ENCODE data around the gene MMD.
"Not testable (repeated sequence)": the region's sequence is repeated elsewhere in the genome, so short reads cannot be mapped to it uniquely, and the experiment has no call there.

MMD gene

DNA sequence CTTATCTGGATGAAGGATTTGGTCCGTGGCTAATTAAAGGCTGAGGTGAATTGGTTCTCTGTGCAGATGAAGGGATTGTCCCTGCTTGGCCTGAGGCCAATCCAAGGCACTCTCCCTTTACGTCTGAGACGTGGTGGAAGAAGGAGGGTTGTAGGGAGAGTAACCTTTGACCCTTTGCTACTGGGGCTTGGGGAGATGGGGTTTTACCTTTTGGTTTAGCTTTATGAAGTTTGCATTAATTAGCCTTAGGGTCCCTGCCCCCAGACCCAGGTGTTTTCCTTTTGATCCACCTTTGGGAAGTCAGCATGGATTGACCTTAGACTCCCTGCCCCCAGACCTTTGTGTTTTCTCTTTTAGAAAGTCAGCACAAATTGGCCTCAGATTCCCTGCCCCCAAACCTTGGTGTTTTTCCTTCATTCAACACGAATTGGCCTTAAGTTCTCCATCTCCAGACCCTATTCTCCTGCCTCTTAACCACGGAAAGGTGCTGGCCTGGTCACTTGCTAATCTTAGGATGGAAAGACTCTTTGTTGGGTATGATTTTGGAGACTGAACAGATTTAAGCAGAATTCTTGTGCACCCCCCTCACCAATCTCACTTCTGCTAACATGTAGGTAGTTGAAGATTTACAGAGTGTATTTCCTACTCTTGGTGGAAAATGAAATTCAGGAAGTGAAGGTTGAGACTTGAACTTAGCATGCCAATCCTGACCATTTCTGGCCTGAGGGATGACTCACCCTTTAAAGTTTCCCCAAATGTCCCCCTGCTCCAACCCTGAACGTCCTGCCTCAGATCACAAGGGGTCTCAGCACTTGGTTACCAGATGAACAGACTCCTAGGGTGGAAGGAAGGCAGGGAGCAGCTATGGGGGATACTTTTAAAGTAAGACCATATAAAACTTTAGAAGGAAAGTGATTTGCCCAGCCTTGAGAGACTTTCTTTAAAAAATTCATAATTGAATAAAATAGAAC lies 23.1 kb upstream of the MMD start:
- no peak for DNase-seq (ENCODE audit: low read depth in 3 of 3)

DNA sequence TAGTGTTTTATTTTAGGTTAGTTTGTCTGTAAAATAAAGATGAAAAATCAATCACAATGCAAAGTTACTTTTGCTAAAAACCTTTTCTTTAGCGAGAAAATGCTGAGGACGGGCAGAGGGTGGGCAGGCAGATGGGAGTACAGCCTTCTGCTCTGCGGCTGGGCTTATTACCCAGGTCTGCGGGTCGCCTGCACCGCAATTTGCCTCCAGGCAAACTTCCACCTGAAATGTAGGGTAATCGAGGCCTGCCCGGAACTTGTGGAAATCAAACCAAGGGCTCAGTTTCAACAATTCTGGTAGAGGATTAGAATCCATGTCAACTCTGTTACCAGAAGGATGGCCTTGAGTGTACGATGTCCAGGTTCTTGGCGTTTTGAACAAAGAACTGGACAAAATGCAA lies 22.3 kb upstream of the MMD start:
- DNase-seq (ENCODE audit: low read depth in 3 of 3) = no peak

DNA sequence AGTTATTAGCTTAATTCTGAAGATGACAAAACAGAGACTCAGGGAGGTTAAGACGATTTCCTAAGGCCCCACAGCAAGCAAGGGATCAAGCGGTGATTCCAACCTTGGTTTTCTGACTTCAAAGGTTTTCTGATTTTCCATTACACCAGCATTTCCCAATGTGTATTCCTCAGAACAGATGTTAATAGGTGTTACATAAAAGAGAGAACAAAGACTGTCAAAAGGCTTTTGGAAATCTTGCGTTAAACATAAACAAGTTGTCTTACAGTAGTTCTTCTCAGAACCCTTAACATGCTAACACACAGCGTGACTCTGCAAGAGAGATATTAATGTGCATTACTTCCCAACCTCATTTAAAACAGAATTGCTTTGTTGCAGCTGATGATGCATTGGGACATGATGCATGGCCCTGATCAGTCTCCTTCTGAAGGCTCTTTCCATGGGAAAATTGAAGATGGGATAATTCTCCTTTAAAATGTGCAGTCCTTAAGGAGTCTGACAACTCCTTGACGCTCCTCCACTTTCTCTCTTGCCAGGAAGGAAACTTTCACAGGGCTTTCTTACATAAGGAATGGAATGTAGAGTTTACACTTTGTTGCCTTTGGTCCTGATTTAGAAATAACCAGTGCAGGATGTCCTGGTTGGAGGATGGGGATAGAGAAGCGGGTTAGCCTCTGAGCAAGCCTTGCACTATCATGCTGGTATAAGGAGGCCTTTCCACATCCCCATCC lies 21.5 kb upstream of the MMD start:
- no peak for DNase-seq (ENCODE audit: low read depth in 3 of 3)

DNA sequence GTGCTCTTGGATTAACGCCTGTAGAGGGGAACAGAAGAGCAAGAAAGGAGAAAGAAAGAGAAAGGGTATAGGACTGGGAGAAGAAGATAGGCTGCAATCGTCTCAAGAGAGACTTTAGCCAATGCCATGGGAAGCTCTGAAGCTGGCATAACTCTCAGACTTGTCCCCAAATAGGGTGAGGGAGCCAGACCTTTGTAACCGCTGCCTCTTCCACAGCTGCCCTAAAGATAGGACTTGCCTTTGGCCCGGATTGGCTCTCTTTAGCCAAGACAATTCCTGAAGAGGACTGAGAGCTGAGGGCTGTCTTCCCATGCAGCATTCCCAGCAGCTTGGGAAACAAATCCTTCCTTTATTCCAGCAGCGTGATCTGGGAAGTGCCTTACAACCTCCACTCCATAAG lies 20.8 kb upstream of the MMD start:
- no peak for DNase-seq (ENCODE audit: low read depth in 3 of 3)

DNA sequence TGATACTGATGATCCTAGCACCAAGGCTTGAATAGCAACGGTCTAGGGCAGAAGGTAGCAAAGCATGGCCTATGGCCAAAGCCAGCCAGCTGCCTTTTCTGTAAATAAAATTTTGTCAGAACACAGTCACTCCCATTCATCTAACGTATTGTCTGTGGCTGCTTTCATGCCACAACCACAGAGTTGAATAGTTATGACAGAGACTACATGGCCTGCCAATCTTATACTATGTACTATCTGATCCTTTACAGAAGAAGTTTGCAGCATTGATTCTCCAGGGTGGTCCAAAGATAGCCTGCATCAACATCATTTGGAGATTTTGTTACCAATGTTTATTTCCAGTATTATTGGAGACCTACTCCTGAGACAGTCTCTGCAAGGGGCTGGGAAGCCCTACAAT lies 19.9 kb upstream of the MMD start:
- DNase-seq (ENCODE audit: low read depth in 3 of 3) = no peak

DNA sequence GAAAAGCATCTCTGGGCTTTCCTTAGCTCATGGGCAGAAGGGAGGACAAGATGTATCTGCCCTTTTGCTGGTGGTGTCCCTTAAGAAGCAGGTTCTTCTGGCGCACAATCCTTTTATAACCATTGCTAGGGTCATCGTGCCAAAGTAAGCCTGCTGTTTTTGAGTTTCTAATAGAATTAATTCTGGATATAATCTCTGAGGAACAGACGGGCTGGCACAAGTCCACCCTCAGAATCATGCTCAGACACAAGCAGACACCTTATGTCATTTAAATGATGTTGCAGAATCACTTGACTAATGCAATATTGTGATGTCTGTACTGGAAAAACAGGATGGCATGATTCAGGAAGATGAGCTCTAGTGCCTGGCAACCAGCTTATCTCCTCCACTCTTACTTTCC lies 18.8 kb upstream of the MMD start:
- no peak for DNase-seq (ENCODE audit: low read depth in 3 of 3)

DNA sequence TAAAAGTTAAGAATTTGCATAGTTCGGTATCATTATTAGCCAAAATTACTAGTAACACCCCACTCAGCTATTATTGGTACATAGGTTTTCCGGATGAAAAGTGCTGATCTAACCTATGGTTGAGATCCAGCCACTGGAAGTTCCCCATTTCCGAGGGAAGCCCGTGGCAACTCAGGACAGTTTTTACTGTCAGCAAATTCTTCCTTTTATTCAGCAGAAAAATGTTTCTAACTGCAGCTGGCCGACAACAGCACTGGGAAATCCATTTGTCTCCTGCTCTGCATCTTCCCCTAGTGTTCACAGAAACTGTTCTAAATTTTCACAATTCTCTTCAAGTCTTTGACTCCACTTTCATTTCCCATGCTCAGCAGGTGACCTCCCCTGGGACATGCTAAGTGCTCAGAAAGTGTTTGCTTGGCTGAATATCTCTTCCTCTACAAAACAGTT lies 15.5 kb upstream of the MMD start:
- no peak for DNase-seq (ENCODE audit: low read depth in 3 of 3)

DNA sequence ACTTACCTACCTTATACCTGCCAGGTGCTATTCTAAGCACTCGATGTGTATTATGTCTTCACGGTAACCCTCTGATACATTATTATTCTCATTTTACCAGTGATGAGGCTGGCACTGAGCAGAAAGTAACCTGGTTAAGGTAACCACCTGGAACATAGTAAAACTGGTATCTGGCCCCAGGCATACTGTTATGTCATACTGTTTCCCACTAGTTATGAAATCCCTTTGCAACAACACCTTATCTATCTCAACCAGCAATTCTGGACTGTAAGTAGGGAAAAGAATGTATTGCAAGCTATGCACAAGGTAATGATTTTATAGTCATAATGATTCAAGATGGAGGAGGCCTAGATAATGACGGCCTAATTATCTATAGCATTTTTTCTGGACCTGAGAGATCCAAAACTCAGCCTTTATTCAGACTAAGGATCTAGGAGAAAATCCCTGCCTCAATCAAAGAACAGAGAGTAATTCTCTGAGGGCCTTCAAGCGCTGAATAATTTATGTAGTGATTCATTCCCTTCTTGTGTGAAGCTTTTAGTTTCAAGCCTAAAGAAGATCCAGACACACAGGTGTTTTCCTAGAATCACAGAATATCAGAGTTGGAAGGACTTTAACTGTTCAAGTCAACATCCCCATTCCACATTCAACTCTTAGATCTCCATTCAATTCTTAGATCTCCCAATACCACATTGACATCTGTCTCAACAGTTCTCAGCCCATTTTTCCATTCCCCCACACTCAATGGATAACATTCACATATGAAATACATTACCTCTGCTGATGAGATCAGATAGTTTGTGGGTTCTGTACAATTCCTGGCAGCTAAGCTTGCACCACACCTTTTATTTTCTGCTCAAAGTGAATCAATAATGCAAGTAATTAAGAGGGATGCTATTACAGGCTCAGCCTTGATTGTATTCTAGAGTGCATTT lies 14.9 kb upstream of the MMD start:
- DNase-seq (ENCODE audit: low read depth in 3 of 3) = no peak

DNA sequence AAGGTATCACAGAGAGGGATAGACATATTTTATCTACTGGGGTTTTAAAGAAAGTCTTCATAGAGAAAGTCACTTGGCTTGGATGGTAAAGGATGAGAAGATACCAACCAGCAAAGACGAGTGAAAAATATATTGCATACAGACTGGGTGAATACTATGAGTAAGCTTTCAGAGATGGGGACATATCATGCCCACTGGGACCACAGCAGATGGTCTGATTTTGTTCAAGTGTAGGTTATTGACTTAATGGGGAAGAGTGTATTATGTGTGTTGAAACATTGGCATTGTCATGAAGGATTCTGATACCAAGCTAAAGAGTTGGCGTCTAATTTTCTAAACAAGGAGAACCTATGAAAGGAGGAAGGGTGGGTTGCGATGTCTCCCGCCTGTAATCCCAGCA lies 13.8 kb upstream of the MMD start:
- DNase-seq (ENCODE audit: low read depth in 3 of 3) = no peak

DNA sequence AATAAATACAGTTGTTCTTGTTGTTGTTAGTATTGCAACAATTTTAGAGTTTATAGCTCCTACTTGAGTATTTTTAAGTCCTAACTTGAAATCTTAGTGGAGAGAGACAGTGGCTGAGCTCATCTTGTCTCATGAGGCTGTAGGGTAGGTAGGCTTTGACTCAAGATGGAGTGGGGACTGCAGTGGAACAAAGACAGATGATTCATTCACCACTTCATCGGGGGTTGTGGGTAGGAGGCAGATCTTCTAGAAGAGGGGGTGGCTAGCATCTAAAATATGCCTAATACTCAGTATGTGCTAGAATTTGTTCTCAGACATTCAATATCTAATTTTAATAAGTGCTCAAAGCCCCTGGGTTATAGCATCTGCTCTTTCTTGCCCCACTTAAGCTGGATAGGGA lies 13.1 kb upstream of the MMD start:
- no peak for DNase-seq (ENCODE audit: low read depth in 3 of 3)

DNA sequence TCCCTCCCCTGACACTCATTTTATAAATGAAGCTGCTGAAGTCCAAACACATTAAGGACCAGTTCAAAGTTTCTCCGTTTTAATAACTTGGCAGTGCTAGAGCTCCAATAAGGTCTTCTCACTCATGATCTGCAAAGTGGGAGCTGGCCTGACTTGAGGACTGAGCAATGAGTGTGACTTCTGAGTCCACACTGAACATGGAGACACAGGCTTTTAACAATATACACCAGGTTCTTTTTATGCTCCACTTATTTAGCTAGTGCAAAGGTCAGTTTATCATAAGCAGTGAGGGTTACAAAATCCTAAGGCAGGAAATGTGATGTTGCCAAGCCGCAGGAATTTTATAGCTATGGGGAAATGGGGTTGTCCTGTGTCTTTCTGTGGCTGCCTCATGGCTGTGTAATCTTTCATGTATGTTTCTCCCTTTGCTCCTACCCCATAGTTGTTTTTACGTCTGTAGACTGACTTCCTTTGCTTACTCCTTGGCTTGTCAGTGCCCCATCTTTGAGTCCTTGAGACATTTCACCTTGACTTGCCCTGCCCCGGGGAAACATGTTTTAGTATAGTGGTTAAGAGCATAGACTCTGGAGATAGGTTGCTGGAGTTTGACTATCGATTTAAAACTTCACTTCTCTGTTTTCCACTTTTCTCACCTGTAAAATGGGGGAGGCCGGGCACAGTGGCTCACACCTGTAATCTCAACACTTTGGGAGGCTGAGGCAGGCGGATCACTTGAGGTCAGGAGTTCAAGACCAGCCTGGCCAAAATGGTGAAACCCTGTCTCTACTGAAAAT lies 12.2 kb upstream of the MMD start:
- DNase-seq (ENCODE audit: low read depth in 3 of 3) = no peak

DNA sequence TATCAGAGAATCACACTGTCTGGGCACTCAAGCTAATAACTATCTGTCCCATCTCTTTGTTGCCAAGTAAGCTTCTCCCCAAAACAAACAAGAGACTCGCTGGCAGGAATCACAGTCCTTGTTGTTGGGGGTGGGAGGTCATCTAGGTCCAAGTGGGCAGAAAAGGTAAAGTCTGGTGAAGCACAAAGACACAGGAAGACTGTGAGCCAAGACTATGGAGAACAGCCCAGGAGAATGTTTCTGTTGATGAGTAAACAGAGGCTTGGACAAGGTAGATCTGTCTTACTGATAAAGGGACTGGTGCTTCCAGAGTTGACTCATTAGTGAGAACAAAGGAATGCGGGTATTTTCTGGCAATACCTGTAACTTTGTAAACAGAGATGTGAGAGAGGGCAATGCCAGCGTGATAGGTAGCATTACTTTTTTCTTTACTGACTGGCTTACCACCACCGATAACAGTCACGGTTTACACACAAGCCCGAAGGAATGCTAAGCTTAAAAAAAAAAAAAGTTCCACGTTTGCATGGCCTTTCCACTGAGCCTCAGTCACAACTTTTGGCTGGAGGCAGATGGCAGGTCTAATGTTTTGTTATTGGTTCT lies 11.5 kb upstream of the MMD start:
- DNase-seq (ENCODE audit: low read depth in 3 of 3) = no peak

DNA sequence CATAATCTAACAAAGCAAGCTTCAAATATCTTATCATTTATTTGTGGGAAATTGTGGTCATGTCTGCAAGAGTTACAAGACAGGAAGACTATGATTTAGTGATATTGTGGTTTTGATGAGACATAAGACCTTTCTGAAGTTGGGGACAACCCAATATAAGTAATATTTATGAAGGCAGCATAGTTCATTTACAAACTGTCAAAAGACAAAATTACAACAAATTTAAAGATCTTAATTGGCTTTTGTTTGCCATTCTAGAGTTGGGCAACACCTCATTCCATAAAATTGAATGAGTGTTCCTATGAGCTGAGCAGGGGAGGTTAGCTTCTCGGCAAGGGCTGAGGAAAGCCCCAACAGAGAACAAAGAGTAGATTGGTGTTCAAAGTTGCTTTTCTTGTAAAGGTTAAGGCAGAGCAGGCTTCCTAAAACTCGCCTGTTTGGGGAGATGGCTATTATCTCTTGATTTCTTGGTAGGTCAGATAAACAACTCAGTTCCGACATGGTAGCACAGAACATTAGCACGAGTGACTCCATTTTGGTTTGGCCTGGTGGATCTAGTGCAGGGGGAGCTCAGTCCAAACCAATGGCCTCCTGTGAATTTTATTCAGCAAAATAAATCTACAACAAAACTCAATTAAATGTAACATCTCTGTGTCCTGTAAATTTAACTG lies 10.9 kb upstream of the MMD start:
- DNase-seq (ENCODE audit: low read depth in 3 of 3) = no peak

DNA sequence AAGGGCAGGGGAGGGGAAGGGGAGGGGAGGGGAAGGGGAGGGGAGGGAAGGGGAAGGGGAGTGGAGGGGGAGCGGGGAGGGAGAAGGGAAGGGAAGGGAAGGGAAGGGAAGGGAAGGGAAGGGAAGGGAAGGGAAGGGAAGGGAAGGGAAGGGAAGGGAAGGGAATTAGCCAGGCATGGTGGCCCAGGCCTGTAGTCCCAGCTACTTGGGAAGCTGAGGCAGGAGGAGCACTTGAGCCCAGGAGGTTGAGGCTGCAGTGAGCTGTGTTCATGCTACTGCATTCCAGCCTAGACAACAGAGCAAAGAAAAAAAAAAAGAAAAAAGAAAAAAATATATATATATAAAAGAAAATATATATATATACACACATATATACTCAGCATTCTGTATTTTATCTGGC lies 10.3 kb upstream of the MMD start:
- not testable (repeated sequence) for DNase-seq (ENCODE audit: low read depth in 3 of 3)

DNA sequence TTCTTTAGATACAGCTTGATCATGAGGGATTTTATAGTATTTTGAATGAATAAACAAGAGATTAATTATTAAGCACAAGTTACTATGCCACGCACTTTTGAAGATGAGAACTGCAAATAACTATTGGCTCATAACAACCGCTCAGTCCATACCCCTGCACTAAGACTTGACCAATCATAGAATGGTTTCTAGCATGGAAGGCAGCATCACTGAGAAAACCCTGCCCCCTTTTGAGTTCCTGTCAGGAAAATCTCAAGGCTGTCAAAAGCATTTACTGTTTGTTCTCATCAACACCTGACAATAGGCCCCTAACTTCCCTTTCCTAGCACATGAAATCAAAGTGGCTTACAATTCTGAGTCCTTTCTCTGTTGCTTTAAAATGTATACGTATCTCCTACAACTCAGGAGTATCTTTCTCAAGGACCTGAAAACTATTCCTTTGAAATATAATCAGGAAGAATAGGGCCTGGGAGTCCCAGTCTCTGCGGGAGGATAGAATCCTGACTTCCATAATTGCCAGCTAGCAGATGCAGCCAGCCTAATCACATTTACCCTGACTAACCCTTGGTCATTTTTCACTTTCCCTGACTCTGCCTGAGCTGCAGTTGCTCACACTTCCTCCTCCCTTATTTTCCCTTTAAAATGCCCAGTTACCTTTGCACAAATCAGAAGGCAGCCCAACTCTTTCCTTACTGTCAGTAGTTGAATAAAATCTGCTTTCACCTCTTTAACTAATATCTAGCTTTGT lies 9.1 kb upstream of the MMD start:
- no peak for DNase-seq (ENCODE audit: low read depth in 3 of 3)

DNA sequence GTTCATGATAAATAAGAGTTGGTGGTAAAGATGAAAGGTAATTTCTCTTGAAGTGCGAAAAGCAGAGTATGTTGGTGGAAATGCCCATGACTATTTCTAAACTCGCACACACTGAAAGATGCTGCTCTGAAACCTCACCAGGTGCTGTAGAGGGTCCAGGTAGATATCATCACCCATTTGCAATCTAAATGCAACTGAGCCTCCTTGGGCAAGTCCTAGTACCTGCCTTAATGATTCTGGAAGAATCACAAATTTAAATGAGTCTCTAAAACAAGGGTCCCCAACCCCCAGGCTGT lies 5.9 kb upstream of the MMD start:
- no peak for DNase-seq (ENCODE audit: low read depth in 3 of 3)

DNA sequence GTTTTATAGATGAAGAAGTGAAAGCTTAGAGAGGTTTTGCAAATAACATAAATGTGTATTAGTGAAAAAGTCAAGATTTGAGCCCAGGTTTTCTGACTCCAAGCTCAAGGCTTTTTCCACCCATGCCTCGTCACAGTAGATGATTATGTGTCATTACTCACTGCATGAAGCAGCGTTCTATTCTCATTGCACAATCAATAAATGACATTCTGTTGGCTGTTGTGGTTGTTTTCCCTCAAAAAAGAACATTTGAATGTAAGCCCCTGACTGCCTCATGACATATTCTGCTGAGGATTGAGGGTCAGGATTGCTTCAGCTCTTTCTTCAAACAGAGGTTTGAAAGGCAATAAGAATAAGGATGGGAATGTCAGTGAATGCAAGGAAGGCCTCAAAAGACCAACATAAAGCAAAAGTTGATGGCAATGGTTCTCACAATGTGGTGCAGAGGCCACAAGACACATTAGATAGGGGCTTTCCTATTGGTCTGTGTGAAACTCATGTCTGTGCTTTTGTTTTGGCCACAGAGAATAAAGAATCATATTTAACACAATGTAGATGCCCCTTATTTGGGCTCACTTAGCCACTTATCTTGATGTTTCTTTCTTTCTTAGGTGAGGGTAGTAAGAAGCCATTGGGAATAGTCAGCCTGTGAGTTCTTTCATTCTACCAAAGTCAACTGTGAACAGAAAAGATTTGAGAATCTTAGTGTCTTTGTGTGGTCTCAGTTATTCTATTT lies 5.4 kb upstream of the MMD start:
- no peak for DNase-seq (ENCODE audit: low read depth in 3 of 3)

DNA sequence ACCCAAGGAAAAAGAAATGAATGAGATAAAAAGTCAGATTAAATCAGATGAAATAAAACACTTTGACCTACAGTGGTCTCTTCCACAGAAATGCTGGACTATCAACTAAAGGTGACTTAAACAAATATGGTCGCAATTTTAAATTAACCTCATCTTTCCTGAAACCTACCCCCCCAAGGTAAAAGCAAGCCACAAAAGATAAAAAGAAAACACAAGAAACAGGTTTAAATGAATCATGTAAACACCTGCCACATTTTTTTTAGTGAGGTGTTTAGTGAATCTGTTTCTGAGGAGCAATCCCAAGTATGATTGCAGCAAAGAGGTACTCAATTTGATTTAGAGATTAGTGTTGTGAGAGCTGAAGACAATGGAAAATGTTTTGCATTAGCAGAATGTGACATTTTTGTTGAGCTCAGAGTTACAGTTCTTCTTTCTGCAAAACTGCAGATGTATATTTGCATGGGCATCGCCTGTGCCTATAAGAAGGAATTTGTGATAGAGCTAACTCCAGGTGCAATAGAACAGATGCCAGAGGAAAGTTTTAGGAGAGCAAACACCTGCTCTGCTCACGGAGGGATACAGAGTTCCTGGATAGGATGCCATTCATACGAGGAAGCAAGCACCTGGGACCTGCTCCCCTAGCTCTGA lies 3.4 kb upstream of the MMD start:
- DNase-seq (ENCODE audit: low read depth in 3 of 3) = no peak

Measured in stimulated activated CD4-positive, alpha-beta T cell treated with anti-CD3 and anti-CD28 coated beads, TNF-alpha, amount 100 ng/mL, for 24 hours (primary cell).